Lower leg skin (tissue), 3 donors: Measurements from ENCODE around the gene TMEM245.

Experiments used
- CTCF ChIP-seq, 3 donors: fragments of 450-650 bp; IDR thresholded peaks; one replicate each; pipeline ENCODE4 v1.5.1; 2016; ENCODE audit warnings: antibody characterized with exemption in 3 of 3, mild to moderate bottlenecking in 3 of 3, moderate library complexity in 2 of 3
- POLR2A ChIP-seq, 2 donors: fragments of 450-650 bp; IDR thresholded peaks; one replicate each; pipeline ENCODE4 v1.6.1; 2016 to 2017; ENCODE audit warnings: antibody characterized with exemption in 2 of 2, mild to moderate bottlenecking in 1 of 2, moderate library complexity in 1 of 2

GRCh38 chr9:109124121-109124520 lies 4.4 kb upstream of the TMEM245 start:
- no peak for TF ChIP-seq POLR2A (IDR thresholded peaks at IDR 0.05)
- TF ChIP-seq CTCF (IDR thresholded peaks at IDR 0.05) = no peak
